ENCODE data around the gene DNAH1.

DNA sequence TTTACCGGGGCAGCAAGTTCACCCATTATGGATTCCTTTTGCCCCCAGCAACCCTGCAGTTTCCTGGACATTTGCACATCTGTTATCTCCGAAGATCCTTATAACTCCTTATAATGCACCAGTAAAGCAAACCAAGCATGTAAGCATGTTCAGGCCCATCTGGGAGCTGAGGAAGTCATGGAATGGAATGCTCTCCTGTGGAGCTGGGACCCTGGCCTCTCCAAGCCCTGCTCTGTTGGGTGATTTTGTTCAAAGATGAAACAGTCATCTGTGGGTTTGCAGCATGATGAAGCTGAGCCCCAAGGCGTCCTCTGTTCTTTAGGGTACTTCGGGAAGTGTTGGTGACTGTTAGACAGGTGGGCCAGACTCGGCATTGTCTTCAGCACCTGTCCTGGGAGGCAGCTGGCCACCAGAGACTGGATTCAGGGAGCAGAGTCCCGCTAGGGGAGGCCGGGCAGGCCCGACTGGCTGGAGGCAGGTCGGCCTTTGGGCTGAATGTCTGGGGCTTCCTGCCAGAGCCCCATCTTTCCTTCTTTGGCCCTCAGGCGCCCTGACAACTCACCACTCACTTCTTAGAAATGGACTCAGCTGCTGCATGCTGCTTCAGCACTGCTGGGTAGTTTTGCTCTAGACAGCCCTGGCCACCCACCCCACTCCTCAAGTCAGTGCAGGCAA, 3.9 kb downstream of the DNAH1 start:
- TF ChIP-seq CTCF (IDR thresholded peaks at IDR 0.05) (no peak), POLR2AphosphoS5 (IDR thresholded peaks at IDR 0.05; ENCODE audit: low read depth, low read length) (no peak), TCF7L2 (IDR thresholded peaks at IDR 0.05; ENCODE audit: low read depth, low read length) (no peak)
- TF ChIP-seq, protein P1, sequence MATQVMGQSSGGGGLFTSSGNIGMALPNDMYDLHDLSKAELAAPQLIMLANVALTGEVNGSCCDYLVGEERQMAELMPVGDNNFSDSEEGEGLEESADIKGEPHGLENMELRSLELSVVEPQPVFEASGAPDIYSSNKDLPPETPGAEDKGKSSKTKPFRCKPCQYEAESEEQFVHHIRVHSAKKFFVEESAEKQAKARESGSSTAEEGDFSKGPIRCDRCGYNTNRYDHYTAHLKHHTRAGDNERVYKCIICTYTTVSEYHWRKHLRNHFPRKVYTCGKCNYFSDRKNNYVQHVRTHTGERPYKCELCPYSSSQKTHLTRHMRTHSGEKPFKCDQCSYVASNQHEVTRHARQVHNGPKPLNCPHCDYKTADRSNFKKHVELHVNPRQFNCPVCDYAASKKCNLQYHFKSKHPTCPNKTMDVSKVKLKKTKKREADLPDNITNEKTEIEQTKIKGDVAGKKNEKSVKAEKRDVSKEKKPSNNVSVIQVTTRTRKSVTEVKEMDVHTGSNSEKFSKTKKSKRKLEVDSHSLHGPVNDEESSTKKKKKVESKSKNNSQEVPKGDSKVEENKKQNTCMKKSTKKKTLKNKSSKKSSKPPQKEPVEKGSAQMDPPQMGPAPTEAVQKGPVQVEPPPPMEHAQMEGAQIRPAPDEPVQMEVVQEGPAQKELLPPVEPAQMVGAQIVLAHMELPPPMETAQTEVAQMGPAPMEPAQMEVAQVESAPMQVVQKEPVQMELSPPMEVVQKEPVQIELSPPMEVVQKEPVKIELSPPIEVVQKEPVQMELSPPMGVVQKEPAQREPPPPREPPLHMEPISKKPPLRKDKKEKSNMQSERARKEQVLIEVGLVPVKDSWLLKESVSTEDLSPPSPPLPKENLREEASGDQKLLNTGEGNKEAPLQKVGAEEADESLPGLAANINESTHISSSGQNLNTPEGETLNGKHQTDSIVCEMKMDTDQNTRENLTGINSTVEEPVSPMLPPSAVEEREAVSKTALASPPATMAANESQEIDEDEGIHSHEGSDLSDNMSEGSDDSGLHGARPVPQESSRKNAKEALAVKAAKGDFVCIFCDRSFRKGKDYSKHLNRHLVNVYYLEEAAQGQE (IDR thresholded peaks at IDR 0.05; ENCODE audit: insufficient read depth in 1 of 2, low read depth in 2 of 2, low read length in 1 of 2), result no peak

Measured in Panc1 (cell line).